Ishikawa (cell line): ENCODE data around the gene CROCC.

Experiments used
- CREB1 ChIP-seq: IDR thresholded peaks from 2 replicates; pipeline ENCODE4 v1.6.1; 2012; ENCODE audit warnings: low read depth
- RAD21 ChIP-seq: IDR thresholded peaks from 2 replicates; pipeline ENCODE4 v1.6.1; 2012; ENCODE audit warnings: low read depth
- REST ChIP-seq: IDR thresholded peaks from 2 replicates; pipeline ENCODE4 v1.6.1; 2012; ENCODE audit warnings: low read depth, mild to moderate bottlenecking
- TCF12 ChIP-seq: IDR thresholded peaks from 2 replicates; pipeline ENCODE4 v1.6.1; 2012; ENCODE audit warnings: low read depth
- ZBTB7A ChIP-seq: IDR thresholded peaks from 2 replicates; pipeline ENCODE4 v1.6.1; 2012; ENCODE audit warnings: low read depth
- TF ChIP-seq, protein P1 (sequence below): IDR thresholded peaks from 2 replicates; pipeline ENCODE4 v1.6.1; 2012

DNA sequence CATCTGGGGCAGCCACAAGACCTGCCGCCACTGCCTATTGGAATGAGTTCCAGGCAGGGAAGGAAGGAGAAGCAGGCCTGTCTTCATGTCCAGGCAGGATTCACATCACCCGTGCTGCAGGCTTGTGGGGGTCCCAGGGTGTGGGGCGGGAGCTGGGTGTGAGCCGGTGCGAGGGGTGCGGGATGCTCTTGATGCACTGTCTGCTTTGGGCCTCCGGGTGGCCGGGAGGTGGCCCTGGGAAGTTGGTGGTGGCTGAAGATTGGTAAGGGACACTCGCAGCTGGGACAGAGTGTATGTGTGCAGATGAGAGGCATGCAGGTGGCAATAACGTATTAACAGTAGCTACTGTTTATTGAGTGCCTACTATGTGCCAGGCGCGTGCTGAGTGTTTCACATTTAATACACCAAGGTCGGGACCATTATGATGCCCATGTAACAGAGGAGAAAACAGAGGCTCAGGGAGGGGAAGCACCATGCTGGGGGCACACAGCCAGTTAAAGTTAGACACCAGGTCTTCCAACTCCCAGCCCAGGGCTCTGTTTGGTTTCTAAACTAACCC lies 3.3 kb downstream of the CROCC start:
- TF ChIP-seq, protein P1, sequence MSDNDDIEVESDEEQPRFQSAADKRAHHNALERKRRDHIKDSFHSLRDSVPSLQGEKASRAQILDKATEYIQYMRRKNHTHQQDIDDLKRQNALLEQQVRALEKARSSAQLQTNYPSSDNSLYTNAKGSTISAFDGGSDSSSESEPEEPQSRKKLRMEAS: no peak
- no peak for TF ChIP-seq RAD21
- TF ChIP-seq REST: no peak
- TF ChIP-seq ZBTB7A: no peak
- no peak for TF ChIP-seq TCF12
- no peak for TF ChIP-seq CREB1
